AG04450 (cell line): Measurements from ENCODE around the gene ZDHHC15. TPM values are rescaled to one million over a fixed set of nuclear protein-coding genes. Genes with fewer than 3 reads are reported as not detected.
"Not testable (repeated sequence)": the region's sequence is repeated elsewhere in the genome, so short reads cannot be mapped to it uniquely, and the experiment has no call there.

Source experiments
- CTCF ChIA-PET: fragments of 300-600, 350-600 bp; formaldehyde crosslinking; extraction: SDS; loops from one replicate; lab custom pipeline; 2022; ENCODE audit warnings: antibody characterized with exemption, inconsistent platforms; lab: Charles Lee
- POLR2A ChIA-PET: fragments of 350-600 bp; formaldehyde crosslinking; extraction: SDS; loops from one replicate; lab custom pipeline; 2021; ENCODE audit warnings: antibody characterized with exemption, inconsistent platforms; lab: Yijun Ruan, JAX
- DNase-seq: peaks from one replicate; pipeline ENCODE4 v3.0.0-alpha.2; 2011; ENCODE audit warnings: low read depth, low spot score
- H3K27ac ChIP-seq: one replicate; pipeline ENCODE4 v1.5.1; 2012; ENCODE audit warnings: low read depth, low read length, control low read depth
- H3K27me3 ChIP-seq: one replicate; pipeline ENCODE4 v1.6.0; 2012; ENCODE audit warnings: low read length; ENCODE audit not compliant: control insufficient read depth, insufficient read depth
- H3K4me3 ChIP-seq: 2 replicates; pipeline ENCODE4 v1.5.1; 2011; ENCODE audit warnings: mild to moderate bottlenecking, low read depth, low read length, control low read depth
- H3K9me3 ChIP-seq: 2 replicates; pipeline ENCODE4 v1.5.1; 2012; ENCODE audit warnings: low read length; ENCODE audit not compliant: control insufficient read depth, insufficient read depth
- polyA plus RNA-seq: library from polyadenylated mRNA; depleted of rRNA; stranded (reverse); fragments of >200 nt; gene quantifications from 2 replicates; pipeline ENCODE4 v1.2.3, GENCODE V29; 2011
- TF ChIP-seq, protein P1 (sequence below): IDR thresholded peaks from 2 replicates; pipeline ENCODE4 v1.5.1; 2011; ENCODE audit warnings: low read depth, low read length, control low read depth, inconsistent platforms

Gene ZDHHC15
- polyA plus RNA-seq, 1 experiment, result not detected

GRCh38 chrX:75483933-75484332 lies 38.9 kb downstream of the ZDHHC15 start:
- POLR2A ChIA-PET, result no interaction called here
- H3K27ac ChIP-seq, result no peak overlapping the region
- no peak for DNase-seq

DNA sequence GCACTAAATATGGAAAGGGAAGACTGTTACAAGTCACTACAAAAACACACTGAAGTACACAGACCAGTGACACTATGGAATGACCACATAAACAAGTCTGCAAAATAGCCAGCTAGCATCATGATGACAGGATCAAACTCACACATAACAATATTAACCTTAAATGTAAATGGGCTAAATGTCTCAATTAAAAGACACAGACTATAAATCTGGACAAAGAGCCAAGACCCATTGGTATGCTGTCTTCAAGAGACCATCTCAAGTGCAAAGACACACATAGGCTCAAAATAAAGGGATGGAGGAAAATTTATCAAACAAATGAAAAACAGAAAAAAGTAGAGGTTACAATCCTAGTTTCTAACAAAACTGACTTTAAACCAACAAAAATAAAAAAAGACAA lies 61.1 kb downstream of the ZDHHC15 start:
- H3K27me3 ChIP-seq, DNase-seq, H3K27ac ChIP-seq, POLR2A ChIA-PET, H3K4me3 ChIP-seq, H3K9me3 ChIP-seq, CTCF ChIA-PET: not testable (repeated sequence)

More at GRCh38 chrX:75483933-75484332, 38.9 kb downstream of the ZDHHC15 start:
- CTCF ChIA-PET, result no interaction called here
- Histone ChIP-seq H3K9me3 (peaks cover 3% of the 10 kb centered on the region; the same call in 1 of the 2 replicates), H3K4me3 (no peak overlapping the region), H3K27me3 (no peaks in the 10 kb centered on the region)
- TF ChIP-seq, protein P1, sequence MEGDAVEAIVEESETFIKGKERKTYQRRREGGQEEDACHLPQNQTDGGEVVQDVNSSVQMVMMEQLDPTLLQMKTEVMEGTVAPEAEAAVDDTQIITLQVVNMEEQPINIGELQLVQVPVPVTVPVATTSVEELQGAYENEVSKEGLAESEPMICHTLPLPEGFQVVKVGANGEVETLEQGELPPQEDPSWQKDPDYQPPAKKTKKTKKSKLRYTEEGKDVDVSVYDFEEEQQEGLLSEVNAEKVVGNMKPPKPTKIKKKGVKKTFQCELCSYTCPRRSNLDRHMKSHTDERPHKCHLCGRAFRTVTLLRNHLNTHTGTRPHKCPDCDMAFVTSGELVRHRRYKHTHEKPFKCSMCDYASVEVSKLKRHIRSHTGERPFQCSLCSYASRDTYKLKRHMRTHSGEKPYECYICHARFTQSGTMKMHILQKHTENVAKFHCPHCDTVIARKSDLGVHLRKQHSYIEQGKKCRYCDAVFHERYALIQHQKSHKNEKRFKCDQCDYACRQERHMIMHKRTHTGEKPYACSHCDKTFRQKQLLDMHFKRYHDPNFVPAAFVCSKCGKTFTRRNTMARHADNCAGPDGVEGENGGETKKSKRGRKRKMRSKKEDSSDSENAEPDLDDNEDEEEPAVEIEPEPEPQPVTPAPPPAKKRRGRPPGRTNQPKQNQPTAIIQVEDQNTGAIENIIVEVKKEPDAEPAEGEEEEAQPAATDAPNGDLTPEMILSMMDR, result no peak

GRCh38 chrX:75421688-75422230 lies 101.1 kb downstream of the ZDHHC15 start:
- TF ChIP-seq, protein P1, result no peak
- Histone ChIP-seq H3K27me3 (no peaks in the 10 kb centered on the region), H3K27ac (no peak overlapping the region), H3K4me3 (no peak overlapping the region), H3K9me3 (no peaks in the 10 kb centered on the region)
- ChIA-PET CTCF (no interaction called here), POLR2A (no interaction called here)
- DNase-seq, result no peak

DNA sequence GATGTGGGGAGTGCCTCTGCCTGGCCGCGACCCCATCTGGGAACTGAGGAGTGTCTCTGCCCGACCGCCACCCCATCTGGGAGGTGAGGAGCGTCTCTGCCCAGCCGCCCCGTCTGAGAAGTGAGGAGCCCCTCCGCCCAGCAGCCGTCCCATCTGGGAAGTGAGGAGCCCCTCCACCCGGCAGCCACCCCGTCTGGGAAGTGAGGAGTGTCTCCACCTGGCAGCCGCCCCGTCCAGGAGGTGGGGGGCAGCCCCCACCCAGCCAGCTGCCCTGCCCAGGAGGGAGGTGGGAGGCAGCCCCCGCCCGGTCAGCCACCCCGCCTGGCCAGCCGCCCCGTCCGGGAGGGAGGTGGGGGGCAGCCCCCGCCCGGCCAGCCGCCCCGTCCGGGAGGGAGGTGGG lies 115.7 kb downstream of the ZDHHC15 start:
- H3K4me3 ChIP-seq, CTCF ChIA-PET, H3K9me3 ChIP-seq, POLR2A ChIA-PET, H3K27me3 ChIP-seq, DNase-seq, H3K27ac ChIP-seq: not testable (repeated sequence)

DNA sequence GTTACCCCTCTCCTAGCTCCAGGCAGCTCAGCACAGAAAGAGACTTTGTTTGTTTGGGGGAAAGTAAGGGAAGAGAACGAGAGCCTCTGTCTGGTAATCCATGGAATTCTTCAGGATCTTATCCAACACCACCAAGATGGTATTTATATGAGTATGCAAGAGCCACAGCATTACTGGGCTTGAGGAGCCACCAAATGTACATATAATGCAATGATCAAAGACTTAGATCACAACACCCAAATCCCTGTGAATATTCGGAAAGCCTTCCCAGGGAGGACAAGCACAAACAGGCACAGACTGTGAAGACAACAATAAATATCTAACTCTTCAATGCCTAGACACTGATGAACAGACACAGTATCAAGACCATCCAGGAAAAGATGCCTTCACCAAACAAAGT lies 132.4 kb downstream of the ZDHHC15 start:
- Histone ChIP-seq H3K27me3 (no peaks in the 10 kb centered on the region), H3K4me3 (no peak overlapping the region), H3K27ac (no peak overlapping the region), H3K9me3 (no peaks in the 10 kb centered on the region)
- ChIA-PET POLR2A (no interaction called here), CTCF (no interaction called here)
- no peak for DNase-seq
- TF ChIP-seq, protein P1, result no peak

- H3K27me3 ChIP-seq, result no peaks in the 10 kb centered on the region
- DNase-seq, result no peak
- no peak overlapping the region for H3K27ac ChIP-seq
- TF ChIP-seq, protein P1, result no peak
- ChIA-PET POLR2A (no interaction called here), CTCF (no interaction called here)
- H3K9me3 ChIP-seq, result no peaks in the 10 kb centered on the region
- no peak overlapping the region for H3K4me3 ChIP-seq
These were observed 153.1 kb downstream of the ZDHHC15 start for GRCh38 chrX:75369721-75370120.
